ENCODE measurements around the gene TTLL12.

GRCh38 chr22:43225609-43226008, 38.7 kb upstream of the TTLL12 start:
- no peak for TF ChIP-seq EZH2phosphoT487 (IDR thresholded peaks at IDR 0.05; ENCODE audit: borderline replicate concordance, low read depth, low read length)
- TF ChIP-seq CTCF (conservative IDR thresholded peaks at IDR 0.05; ENCODE audit: low read length), result no peak

All from OCI-LY7 (cell line).